GM21423 (cell line): Measurements from ENCODE around the gene CTNND2.
"Not testable (repeated sequence)": the region's sequence is repeated elsewhere in the genome, so short reads cannot be mapped to it uniquely, and the experiment has no call there.

Experiments used
- ATAC-seq: cut with Tn5 transposase; IDR thresholded peaks from one replicate; pipeline ENCODE4 v1.9.1; 2021; ENCODE audit warnings: mild to moderate bottlenecking, moderate library complexity; ENCODE audit not compliant: unreplicated experiment

The CTNND2 gene

GRCh38 chr5:11494340-11494739 is 409.9 kb downstream of the CTNND2 start:
- no peak for ATAC-seq

- no peak for ATAC-seq
These were observed 412.7 kb downstream of the CTNND2 start for GRCh38 chr5:11491404-11492075.

- no peak for ATAC-seq
These were observed 420.6 kb downstream of the CTNND2 start for GRCh38 chr5:11483630-11484029.

- no peak for ATAC-seq
These were observed 422.2 kb downstream of the CTNND2 start for GRCh38 chr5:11482011-11482410.

GRCh38 chr5:11477786-11478185 is 426.5 kb downstream of the CTNND2 start:
- ATAC-seq, result no peak

- no peak for ATAC-seq
These were observed 427.4 kb downstream of the CTNND2 start for GRCh38 chr5:11476866-11477265.

- no peak for ATAC-seq
These were observed 435.8 kb downstream of the CTNND2 start for GRCh38 chr5:11468334-11469039.

- ATAC-seq, result no peak
These were observed 436.7 kb downstream of the CTNND2 start for GRCh38 chr5:11467588-11467987.

GRCh38 chr5:11459716-11460115 is 444.5 kb downstream of the CTNND2 start:
- no peak for ATAC-seq

- no peak for ATAC-seq
These were observed 448.7 kb downstream of the CTNND2 start for GRCh38 chr5:11455505-11455904.

GRCh38 chr5:11452852-11453251 is 451.4 kb downstream of the CTNND2 start:
- no peak for ATAC-seq

GRCh38 chr5:11449966-11450365 is 454.3 kb downstream of the CTNND2 start:
- no peak for ATAC-seq

- ATAC-seq, result no peak
These were observed 455.0 kb downstream of the CTNND2 start for GRCh38 chr5:11449217-11449616.

GRCh38 chr5:11443831-11444230 is 460.4 kb downstream of the CTNND2 start:
- ATAC-seq, result no peak

- no peak for ATAC-seq
These were observed 472.1 kb downstream of the CTNND2 start for GRCh38 chr5:11432116-11432515.

- no peak for ATAC-seq
These were observed 475.0 kb downstream of the CTNND2 start for GRCh38 chr5:11429254-11429653.

GRCh38 chr5:11427569-11427968 is 476.7 kb downstream of the CTNND2 start:
- no peak for ATAC-seq

- no peak for ATAC-seq
These were observed 477.8 kb downstream of the CTNND2 start for GRCh38 chr5:11426442-11426841.

GRCh38 chr5:11422342-11422741 is 481.9 kb downstream of the CTNND2 start:
- ATAC-seq, result no peak

GRCh38 chr5:11420969-11421368 is 483.3 kb downstream of the CTNND2 start:
- ATAC-seq, result no peak

- no peak for ATAC-seq
These were observed 488.5 kb downstream of the CTNND2 start for GRCh38 chr5:11415751-11416150.

GRCh38 chr5:11414732-11415131 is 489.5 kb downstream of the CTNND2 start:
- not testable (repeated sequence) for ATAC-seq

- no peak for ATAC-seq
These were observed 492.6 kb downstream of the CTNND2 start for GRCh38 chr5:11411621-11412020.
